ENCODE measurements around the gene GIPC3.
A peak's percentile ranks its signal among the peaks of the same experiment; 100 is the strongest.

The GIPC3 gene

GRCh38 chr19:3606690-3607289, 21.5 kb downstream of the GIPC3 start, which contains the start of gene TBXA2R:
Gene TBXA2R (minus strand): TSS chr19:3606875. CDS start chr19:3600634, 6,241 bp downstream.
- DNase-seq, result peak; percentile 6

GRCh38 chr19:3607303-3608078, 22.2 kb downstream of the GIPC3 start:
- DNase-seq, result no peak

- no peak for DNase-seq
These were observed 22.9 kb downstream of the GIPC3 start for GRCh38 chr19:3608079-3608641.

GRCh38 chr19:3608750-3609322, 23.6 kb downstream of the GIPC3 start:
- no peak for DNase-seq

- no peak for DNase-seq
These were observed 24.8 kb downstream of the GIPC3 start for GRCh38 chr19:3609779-3610719.

GRCh38 chr19:3610745-3611717, 25.8 kb downstream of the GIPC3 start:
- no peak for DNase-seq

- no peak for DNase-seq
These were observed 26.6 kb downstream of the GIPC3 start for GRCh38 chr19:3611841-3612240.

- DNase-seq, result no peak
These were observed 27.1 kb downstream of the GIPC3 start for GRCh38 chr19:3612330-3612729.

GRCh38 chr19:3612901-3613741, 27.8 kb downstream of the GIPC3 start:
- DNase-seq, result no peak

- DNase-seq, result no peak
These were observed 28.8 kb downstream of the GIPC3 start for GRCh38 chr19:3613818-3614661.

GRCh38 chr19:3614858-3615505, 29.7 kb downstream of the GIPC3 start:
- no peak for DNase-seq

- no peak for DNase-seq
These were observed 30.4 kb downstream of the GIPC3 start for GRCh38 chr19:3615524-3616135.

- DNase-seq, result no peak
These were observed 32.2 kb downstream of the GIPC3 start for GRCh38 chr19:3617463-3617862.

GRCh38 chr19:3618144-3618810, 33.0 kb downstream of the GIPC3 start:
- no peak for DNase-seq

- no peak for DNase-seq
These were observed 33.7 kb downstream of the GIPC3 start for GRCh38 chr19:3618811-3619630.

- no peak for DNase-seq
These were observed 34.3 kb downstream of the GIPC3 start for GRCh38 chr19:3619631-3620012.
